HepG2 (cell line): ENCODE data around the gene ARHGEF16. TPM values are rescaled to one million over a fixed set of nuclear protein-coding genes. Genes with fewer than 3 reads are reported as not detected.
A peak's percentile ranks its signal among the peaks of the same experiment; 100 is the strongest.

ENCODE experiments used
- ATAC-seq: fragments of 200-7000 bp; cut with Tn5 transposase; 3 replicates; pipeline ENCODE4 v1.9.1; 2020; ENCODE audit warnings: mild to moderate bottlenecking, moderate library complexity
- BruUV-seq: library from RNA; stranded (reverse); fragments of 400-500 nt; replicated peaks from 2 replicates; lab custom pipeline; 2021; lab: Mats Ljungman, UMichigan
- CTCF ChIA-PET: fragments of 300-600 bp; formaldehyde crosslinking; extraction: SDS; loops from one replicate; lab custom pipeline; 2021; ENCODE audit warnings: low total read pairs, inconsistent platforms, low intra/inter-chr PET ratio; lab: Yijun Ruan, JAX
- POLR2A ChIA-PET: fragments of 350-600 bp; sonication (Branson Sonifier 250); formaldehyde crosslinking; loops from one replicate; lab custom pipeline; 2020; ENCODE audit warnings: antibody characterized with exemption, inconsistent platforms; lab: Yijun Ruan, JAX
- DNase-seq: peaks from one replicate; pipeline ENCODE4 v3.0.0-alpha.2; 2015; ENCODE audit warnings: low spot score
- FAIRE-seq: peaks from 3 replicates; lab custom pipeline; 2011; peaks lifted over from hg19 to GRCh38; lab: Jason Lieb, UNC
- H2AFZ ChIP-seq: one replicate; pipeline ENCODE4 v1.6.1; 2011; ENCODE audit warnings: low read length, inconsistent platforms
- H3K27ac ChIP-seq: fragments of 300-600 bp; 3 replicates; pipeline ENCODE4 v1.8.0; 2011; ENCODE audit warnings: mixed run types, mild to moderate bottlenecking, mixed read lengths, low read length, inconsistent platforms; ENCODE audit not compliant: insufficient read depth; ENCODE audit errors: extremely low read length
- H3K27me3 ChIP-seq, 2 experiments: fragments of 200-600 bp in 1 of 2; 2 replicates in 1 of 2; 3 replicates in 1 of 2; pipeline versions ENCODE4 v1.6.0 to v1.8.0; 2011; ENCODE audit warnings: low read length in 2 of 2, mild to moderate bottlenecking in 2 of 2, moderate library complexity in 2 of 2, inconsistent platforms in 1 of 2; ENCODE audit not compliant: insufficient read depth in 2 of 2, control insufficient read depth in 1 of 2
- H3K36me3 ChIP-seq, 2 experiments: fragments of 200-600 bp in 1 of 2; replicated peaks in 1 of 2; 2 replicates in 1 of 2; 3 replicates in 1 of 2; pipeline versions ENCODE4 v1.5.1 to v1.8.0; 2011; ENCODE audit warnings: low read length in 2 of 2, inconsistent platforms in 1 of 2; ENCODE audit not compliant: insufficient read depth in 2 of 2, control insufficient read depth in 1 of 2
- H3K4me1 ChIP-seq: 2 replicates; pipeline ENCODE4 v1.5.1; 2012; ENCODE audit warnings: low read length, inconsistent platforms; ENCODE audit not compliant: insufficient read depth
- H3K4me2 ChIP-seq: 2 replicates; pipeline ENCODE4 v1.6.0; 2011; ENCODE audit warnings: low read depth, low read length, inconsistent platforms
- H3K4me3 ChIP-seq, 3 experiments: fragments of 200-600 bp in 1 of 3; sonication (generic), shearing (Covaris generic) in 1 of 3; replicated peaks in 1 of 3; 2 replicates each; pipeline ENCODE4 v1.5.1; 2011 to 2016; ENCODE audit warnings: low read length in 3 of 3, inconsistent platforms in 2 of 3, low read depth in 2 of 3, mild to moderate bottlenecking in 2 of 3, control low read depth in 1 of 3, mixed read lengths in 1 of 3; ENCODE audit not compliant: insufficient read depth in 1 of 3
- H3K79me2 ChIP-seq: one replicate; pipeline ENCODE4 v1.6.1; 2011; ENCODE audit warnings: low read length, inconsistent platforms; ENCODE audit not compliant: insufficient read depth
- H3K9ac ChIP-seq: 2 replicates; pipeline ENCODE4 v1.6.0; 2011; ENCODE audit warnings: mild to moderate bottlenecking, low read depth, low read length, inconsistent platforms; ENCODE audit not compliant: insufficient read depth
- H3K9me3 ChIP-seq: 2 replicates; pipeline ENCODE4 v1.5.1; 2012; ENCODE audit warnings: mild to moderate bottlenecking, low read length
- H4K20me1 ChIP-seq: 2 replicates; pipeline ENCODE4 v1.6.0; 2011; ENCODE audit warnings: inconsistent platforms, mild to moderate bottlenecking, low read length, moderate library complexity; ENCODE audit not compliant: insufficient read depth
- AGO2 ChIP-seq: fragments of 200-400 bp; formaldehyde crosslinking; optimal IDR thresholded peaks from 2 replicates; pipeline ENCODE3; 2017; ENCODE audit warnings: mild to moderate bottlenecking, low read depth, low read length, moderate library complexity
- FOXA3 ChIP-seq: IDR thresholded peaks from 2 replicates; pipeline ENCODE4 v1.6.1; 2016; ENCODE audit warnings: missing genetic modification reagents, missing compliant biosample characterization
- TIGD3 ChIP-seq: sonication (generic); formaldehyde crosslinking; IDR thresholded peaks from 2 replicates; pipeline ENCODE4 v1.5.1; 2020; ENCODE audit warnings: mild to moderate bottlenecking, missing genetic modification reagents, borderline replicate concordance
- ZNF782 ChIP-seq: sonication (generic); formaldehyde crosslinking; IDR thresholded peaks from 2 replicates; pipeline ENCODE4 v1.4.0; 2020; ENCODE audit warnings: missing genetic modification reagents, mild to moderate bottlenecking, borderline replicate concordance
- WGBS: methylation state at CpG from one replicate; pipeline ENCODE4 v1.1.6; 2017; ENCODE audit warnings: low lambda C conversion rate; 5-methylcytosine and 5-hydroxymethylcytosine counted together
- in situ Hi-C: cut with HindIII; loops from 2 replicates; pipeline ENCODE4 v1.10.0; 2017; ENCODE audit warnings: low pct_unique_long_range_greater_than_20kb; ENCODE audit not compliant: extremely low pct_ligation_motif_present
- intact Hi-C: fragments of 100-400 bp; cut with micrococcal nuclease; formaldehyde crosslinking; loops from one replicate; pipeline ENCODE4 v1.10.0; 2022; ENCODE audit not compliant: unreplicated experiment
- polyA plus RNA-seq, 8 experiments: library from polyadenylated mRNA; depleted of rRNA in 3 of 8; stranded (reverse) in 7 of 8; unstranded in 1 of 8; fragments of >200 nt; fragmentation: Illumina TruSeq in 4 of 8; extraction: Trizol in 4 of 8; gene quantifications; 2 replicates each; pipeline versions ENCODE4 v1.2.1 to v1.2.3, GENCODE V29; 2011 to 2016; ENCODE audit warnings: low read depth in 4 of 8, missing spikeins in 1 of 8, mixed read lengths in 1 of 8; ENCODE audit not compliant: insufficient read depth in 1 of 8
- total RNA-seq, 5 experiments: library from RNA; depleted of rRNA; stranded (reverse); fragments of >200 nt; fragmentation: Illumina TruSeq; extraction: Trizol; gene quantifications; 2 replicates each; pipeline ENCODE4 v1.2.3, GENCODE V29; 2016; ENCODE audit warnings: low read depth in 1 of 5

Gene ARHGEF16
- total and polyA plus RNA-seq, 2 of the 13 experiments (the other 11 are each of a cell fraction or from before 2014, with no cell fraction given) = 20.3 to 39.9 TPM

- Histone ChIP-seq H3K79me2 (no peaks in the 10 kb centered on the region), H2AFZ (no peak overlapping the region), H3K4me2 (no peak overlapping the region), H3K27ac (no peak overlapping the region), H3K4me1 (no peaks in the 10 kb centered on the region), H3K36me3 (no peaks in the 10 kb centered on the region), H4K20me1 (no peaks in the 10 kb centered on the region), H3K4me3 (no peak overlapping the region), H3K9me3 (no peaks in the 10 kb centered on the region), H3K9ac (no peak overlapping the region), H3K27me3 (peaks cover 12 to 48% of the 10 kb centered on the region in 2 experiments; a peak in 4 of 5 replicates)
- 40% methylated on average over 1 of the region's 34 CpGs for WGBS
- ChIA-PET CTCF (no interaction called here), POLR2A (no interaction called here)
- DNase-seq (no peak), ATAC-seq (no peak), FAIRE-seq (no peak)
- in situ Hi-C loops (no loop called here), intact Hi-C loops (loop anchor here (5.0 kb wide), 1 partner anchor 123 kb away; no protein-coding TSS in a partner anchor)
- no peak for TF ChIP-seq ZNF782 (CRISPR knock-in tag)
- TF ChIP-seq FOXA3 (CRISPR knock-in tag) = no peak
- TF ChIP-seq AGO2 = peak; percentile 53
- no peak for TF ChIP-seq TIGD3 (CRISPR knock-in tag)
- no TSS peak for BruUV-seq
These were observed 40.1 kb downstream of the ARHGEF16 start for GRCh38 chr1:3494321-3495308.
